Tibial nerve (tissue), 4 donors: ENCODE results near the gene CLCN7.

Source experiments
- CTCF ChIP-seq, 5 experiments: fragments of 200-600 bp in 3 of 5; fragments of 450-650 bp in 2 of 5; sonication (generic) in 3 of 5; IDR thresholded peaks; one replicate each; pipeline ENCODE4 v1.5.1; 2016 to 2019; ENCODE audit warnings: antibody characterized with exemption in 5 of 5, mild to moderate bottlenecking in 3 of 5, moderate library complexity in 2 of 5
- EP300 ChIP-seq, 2 donors: sonication (generic); formaldehyde crosslinking; IDR thresholded peaks; one replicate each; pipeline ENCODE4 v1.6.1; 2017; ENCODE audit warnings: antibody characterized with exemption in 2 of 2, mild to moderate bottlenecking in 1 of 2
- POLR2A ChIP-seq, 2 donors: fragments of 450-650 bp; IDR thresholded peaks; one replicate each; pipeline ENCODE4 v1.6.1; 2017; ENCODE audit warnings: antibody characterized with exemption in 2 of 2, mild to moderate bottlenecking in 2 of 2, moderate library complexity in 2 of 2

- TF ChIP-seq CTCF (IDR thresholded peaks at IDR 0.05) (no peak), POLR2A (IDR thresholded peaks at IDR 0.05) (no peak), EP300 (IDR thresholded peaks at IDR 0.05) (no peak)
Observed at GRCh38 chr16:1425616-1426370, 49.0 kb downstream of the CLCN7 start.
